ENCODE data around the gene DBN1.

The DBN1 gene

GRCh38 chr5:177445917-177446199 lies 27.6 kb downstream of the DBN1 start:
- no peak for DNase-seq

- DNase-seq: no peak
Observed at GRCh38 chr5:177445052-177445916, 28.1 kb downstream of the DBN1 start.

DNA sequence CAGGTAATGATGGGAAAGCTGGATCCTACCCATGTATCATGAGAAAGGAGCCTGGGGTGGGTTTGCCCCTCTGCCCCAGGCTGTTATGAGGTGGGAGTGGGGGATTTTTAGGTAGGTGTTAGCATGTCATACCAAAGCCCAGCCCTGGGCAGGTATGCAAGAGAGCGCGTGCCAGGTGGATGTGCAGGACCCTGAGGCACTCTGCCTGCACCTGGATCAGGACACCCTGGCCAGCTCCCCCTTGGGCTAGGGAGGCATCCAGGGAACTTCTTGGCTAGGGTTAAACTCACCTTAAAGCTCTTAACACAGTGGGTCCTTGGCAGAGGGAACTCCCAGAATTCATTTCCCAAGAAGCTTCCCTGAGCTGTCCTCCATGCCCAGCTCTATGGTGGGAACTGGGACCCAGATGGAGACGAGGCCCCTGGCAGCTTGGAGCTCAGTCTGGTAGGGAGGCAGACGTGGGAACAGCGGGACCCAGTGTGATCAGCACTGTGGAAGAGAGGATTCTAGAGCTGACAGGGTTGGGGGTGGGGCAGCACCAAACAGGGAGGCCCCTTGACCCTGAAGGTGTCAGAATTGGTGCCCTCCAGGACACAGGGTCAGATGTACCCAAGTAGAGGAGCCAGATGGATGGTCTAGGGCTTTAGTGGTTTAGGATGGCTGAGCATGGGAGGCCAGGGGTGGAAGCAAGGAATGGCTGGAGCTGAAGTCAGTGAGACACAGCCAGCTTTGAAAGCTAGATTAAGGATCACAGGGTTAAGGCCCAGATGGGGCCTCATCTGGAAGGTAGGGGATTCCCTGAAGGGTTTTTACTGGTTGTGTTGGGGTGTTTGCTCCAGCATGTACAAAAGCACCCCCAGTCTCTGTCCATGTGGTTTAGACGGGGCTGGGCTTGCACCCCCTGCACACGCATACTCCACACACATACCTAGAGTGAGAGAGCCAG lies 29.1 kb downstream of the DBN1 start:
- no peak for DNase-seq

- no peak for DNase-seq
Observed at GRCh38 chr5:177443144-177443983, 30.1 kb downstream of the DBN1 start.

DNA sequence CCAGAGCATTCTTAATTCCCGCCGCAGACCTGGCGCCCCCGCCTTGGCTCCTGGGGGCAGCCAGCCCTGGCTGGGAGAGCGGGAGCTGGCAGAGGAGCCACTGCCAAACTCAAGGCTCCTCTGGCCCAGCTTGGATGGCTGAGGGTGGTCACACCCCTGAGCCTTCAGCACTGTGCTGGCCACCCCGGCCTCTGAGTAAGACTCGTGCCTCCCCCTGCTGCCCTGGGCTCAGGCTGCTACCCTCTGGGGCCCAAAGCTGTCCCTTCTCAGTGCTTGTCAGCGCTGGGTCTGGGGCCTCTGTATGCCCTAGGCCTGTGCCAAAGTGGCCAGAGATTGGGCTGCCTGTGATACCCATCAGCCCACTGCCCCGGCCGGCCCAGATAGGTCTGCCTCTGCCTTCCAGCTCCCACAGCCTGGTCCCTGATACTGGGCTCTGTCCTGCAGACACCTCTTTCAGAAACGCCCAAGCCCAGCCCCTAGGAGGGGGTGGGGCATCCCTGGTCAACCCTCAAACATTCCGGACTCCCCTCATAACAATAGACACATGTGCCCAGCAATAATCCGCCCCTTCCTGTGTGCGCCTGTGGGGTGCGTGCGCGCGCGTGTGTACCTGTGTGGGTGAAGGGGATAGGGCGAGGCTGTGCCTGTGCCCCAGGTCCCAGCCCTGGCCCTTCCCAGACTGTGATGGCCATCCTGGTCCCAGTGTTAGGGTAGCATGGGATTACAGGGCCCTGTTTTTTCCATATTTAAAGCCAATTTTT lies 31.2 kb downstream of the DBN1 start:
- no peak for DNase-seq

GRCh38 chr5:177440990-177441780 lies 32.2 kb downstream of the DBN1 start:
- no peak for DNase-seq

DNA sequence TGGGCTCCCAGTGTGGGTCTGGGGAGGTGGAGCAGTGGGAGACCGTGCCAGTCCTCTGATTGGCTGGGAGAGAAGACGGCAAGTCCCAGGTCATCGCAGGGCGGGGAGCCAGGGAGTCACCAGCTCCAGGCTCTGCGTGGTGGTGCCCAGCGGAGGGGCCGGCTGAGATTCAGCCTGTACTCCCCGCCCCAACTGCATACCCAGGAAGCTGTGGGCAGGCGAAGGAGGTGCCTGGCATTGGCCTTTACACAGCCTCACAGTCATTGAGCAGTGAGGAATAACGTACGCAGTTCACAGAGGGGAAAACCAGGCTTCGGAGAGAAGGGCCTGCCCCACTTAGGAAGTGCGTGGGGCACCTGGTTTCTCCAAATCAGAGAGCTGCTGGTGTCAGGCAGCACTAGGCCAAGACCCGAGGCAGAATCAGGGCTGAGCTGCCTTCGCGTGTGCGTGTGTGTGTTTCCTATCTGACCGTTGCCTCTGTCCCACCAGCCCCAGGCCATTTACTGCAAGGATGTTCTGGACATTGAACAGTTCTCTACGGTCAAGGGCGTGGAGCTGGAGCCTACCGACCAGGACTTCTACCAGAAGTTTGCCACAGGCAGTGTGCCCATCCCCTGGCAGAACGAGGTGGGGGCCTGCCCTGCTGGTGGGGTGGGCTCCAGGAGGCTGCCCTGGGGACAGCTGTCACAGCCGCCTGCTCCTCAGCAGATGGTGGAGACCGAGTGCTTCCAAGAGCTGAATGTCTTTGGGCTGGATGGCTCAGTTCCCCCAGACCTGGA lies 33.0 kb downstream of the DBN1 start:
- no peak for DNase-seq

GRCh38 chr5:177439518-177440053 lies 33.8 kb downstream of the DBN1 start:
- no peak for DNase-seq

DNA sequence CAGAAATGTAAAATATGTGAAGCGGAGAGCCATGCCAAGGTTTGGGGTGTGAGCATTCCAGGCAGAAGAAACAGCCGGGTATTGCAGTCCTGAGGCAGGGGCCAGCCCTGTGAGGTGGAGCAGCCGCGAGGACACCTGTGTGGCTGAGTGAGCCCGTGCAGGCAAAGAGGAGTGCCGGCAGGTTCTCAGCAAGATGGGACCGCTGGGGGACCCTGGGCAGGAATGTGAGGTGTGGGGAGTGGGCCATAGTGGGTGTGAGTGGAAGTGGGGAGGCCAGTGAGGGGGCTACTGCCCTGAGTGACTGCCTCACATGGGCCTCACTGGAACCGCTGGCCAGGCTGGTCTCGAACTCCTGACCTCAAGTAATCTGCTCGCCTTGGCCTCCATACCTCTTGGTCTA lies 35.0 kb downstream of the DBN1 start:
- DNase-seq: no peak

- no peak for DNase-seq
Observed at GRCh38 chr5:177437623-177438022, 35.8 kb downstream of the DBN1 start.

- no peak for DNase-seq
Observed at GRCh38 chr5:177435847-177436536, 37.4 kb downstream of the DBN1 start.

DNA sequence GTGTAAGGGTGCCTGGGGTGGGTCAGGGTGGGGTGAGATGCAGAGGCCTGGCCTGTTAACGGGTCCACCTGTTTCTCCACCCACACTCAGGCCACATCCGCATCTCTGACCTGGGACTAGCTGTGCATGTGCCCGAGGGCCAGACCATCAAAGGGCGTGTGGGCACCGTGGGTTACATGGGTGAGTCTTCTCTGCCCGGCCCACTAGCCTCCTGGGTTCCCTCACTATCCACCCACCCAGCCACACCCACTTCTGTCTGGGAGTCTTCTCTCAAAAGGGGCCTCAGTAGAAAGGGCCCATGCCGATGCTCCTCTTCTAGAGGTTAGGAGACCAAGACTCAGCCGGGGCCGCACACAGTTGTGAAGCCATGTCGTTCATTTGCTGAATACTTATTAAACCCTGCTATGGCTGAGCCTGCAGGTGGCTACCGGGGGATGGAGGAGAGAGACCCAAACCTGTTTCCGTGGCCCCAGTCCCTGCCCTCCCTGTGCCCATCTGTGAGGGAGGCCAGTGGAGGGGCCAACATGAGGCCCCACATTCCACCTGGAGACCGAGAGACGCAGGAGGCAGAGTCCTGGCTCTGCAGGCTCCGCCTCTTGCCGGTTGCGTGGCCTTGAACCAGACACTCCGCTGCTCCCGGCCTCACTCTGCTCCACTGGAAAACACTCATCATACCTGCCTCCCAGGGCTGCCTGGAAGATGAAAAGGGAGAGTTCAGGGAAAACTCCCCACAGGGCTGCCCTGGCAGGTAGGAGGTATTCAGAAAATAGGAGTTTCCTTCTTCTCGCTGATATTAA lies 38.3 kb downstream of the DBN1 start:
- DNase-seq: no peak

DNA sequence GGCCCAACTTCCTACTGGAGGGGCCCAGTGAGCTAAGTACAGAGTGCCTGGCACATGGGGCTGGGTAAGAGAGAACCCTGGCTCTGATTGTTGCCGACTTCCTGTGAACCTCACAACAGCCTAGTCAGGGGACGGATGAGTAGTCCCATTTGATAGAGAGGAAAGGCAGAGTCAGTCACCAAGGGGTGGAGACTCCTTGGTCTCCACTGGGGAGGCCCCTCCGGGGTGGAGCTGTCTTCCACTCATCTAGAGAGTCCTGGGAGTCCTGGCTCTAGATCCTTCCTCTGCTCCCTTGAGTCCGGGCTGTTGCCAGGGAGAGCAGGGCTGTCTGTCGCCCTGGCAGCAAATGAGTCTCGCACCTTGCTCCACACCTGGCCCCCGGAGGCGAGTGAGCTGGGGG lies 39.0 kb downstream of the DBN1 start:
- DNase-seq: no peak

DNA sequence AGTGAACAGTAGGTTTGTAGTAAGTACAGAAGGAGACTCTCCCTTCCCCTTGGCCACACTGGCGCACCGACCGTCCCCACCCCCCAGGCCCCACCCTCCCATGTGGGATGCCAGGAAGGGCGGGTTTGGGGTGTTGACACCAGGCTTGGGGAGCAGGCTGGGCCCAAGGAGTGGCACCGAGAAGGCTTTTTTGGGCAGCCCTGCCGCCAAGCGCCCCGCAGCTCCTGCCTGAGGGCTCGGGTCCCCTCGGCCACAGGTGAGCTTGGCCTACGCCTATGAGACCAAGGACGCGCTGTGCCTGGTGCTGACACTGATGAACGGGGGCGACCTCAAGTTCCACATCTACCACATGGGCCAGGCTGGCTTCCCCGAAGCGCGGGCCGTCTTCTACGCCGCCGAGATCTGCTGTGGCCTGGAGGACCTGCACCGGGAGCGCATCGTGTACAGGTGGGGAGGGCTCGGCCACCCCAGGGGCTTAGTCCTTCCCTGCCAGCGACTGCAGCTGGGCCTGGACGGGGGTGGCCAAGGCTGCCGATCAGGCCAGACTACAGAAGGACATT lies 39.7 kb downstream of the DBN1 start:
- no peak for DNase-seq

DNA sequence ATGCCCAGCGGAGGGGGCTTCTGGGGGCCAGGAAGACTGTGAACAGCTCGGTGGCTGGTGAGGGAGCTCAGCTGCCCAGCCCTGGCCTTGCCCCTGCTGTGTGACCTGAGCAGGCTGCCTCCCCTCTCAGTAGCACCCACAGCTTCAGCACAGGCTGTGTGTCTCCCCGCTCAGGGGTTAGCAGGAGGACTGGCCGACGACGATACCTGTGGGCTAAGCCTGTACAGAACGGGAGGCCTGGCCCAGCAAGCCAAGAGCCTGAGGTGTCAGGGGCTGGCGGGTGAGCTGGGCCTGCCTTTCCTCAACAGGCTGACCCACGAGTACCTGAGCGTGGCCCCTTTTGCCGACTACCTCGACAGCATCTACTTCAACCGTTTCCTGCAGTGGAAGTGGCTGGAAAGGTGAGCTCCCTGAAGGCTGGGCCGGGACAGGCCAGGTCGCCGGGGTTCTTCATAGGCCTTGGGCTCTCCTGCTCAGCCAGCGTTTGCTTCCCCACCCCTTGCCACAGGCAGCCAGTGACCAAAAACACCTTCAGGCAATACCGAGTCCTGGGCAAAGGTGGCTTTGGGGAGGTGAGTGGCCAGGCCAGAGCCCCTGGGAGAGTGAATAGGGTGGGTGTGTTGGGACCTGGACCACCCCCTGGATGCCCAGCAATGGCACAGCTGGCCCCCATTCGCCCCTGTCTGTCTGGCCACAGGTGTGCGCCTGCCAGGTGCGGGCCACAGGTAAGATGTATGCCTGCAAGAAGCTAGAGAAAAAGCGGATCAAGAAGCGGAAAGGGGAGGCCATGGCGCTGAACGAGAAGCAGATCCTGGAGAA lies 40.4 kb downstream of the DBN1 start:
- DNase-seq: no peak

- DNase-seq: peak in 30 of 51 donors; percentile 9 to 69 (median 43)
Observed at GRCh38 chr5:177432143-177432838, 41.1 kb downstream of the DBN1 start.

Measured in hypothalamus (tissue), 51 donors.